T47D (cell line): ENCODE measurements around the gene DUOX2.
"Not testable (repeated sequence)": the region's sequence is repeated elsewhere in the genome, so short reads cannot be mapped to it uniquely, and the experiment has no call there.

ENCODE experiments used
- DNase-seq, 2 experiments: peaks; one replicate each; pipeline versions ENCODE4 v3.0.0 to v3.0.0-alpha.2; 2011 to 2012; ENCODE audit warnings: low read depth in 1 of 2, low spot score in 1 of 2
- JUND ChIP-seq: IDR thresholded peaks from 2 replicates; pipeline ENCODE4 v1.6.1; 2012; ENCODE audit warnings: low read depth
- in situ Hi-C: cut with HindIII; loops from 2 replicates; pipeline ENCODE4 v1.10.0; 2016; ENCODE audit warnings: low sequenced_read_pairs, low pct_unique_long_range_greater_than_20kb

DUOX2 gene

GRCh38 chr15:45112591-45113379 lies 1.2 kb downstream of the DUOX2 start:
- DNase-seq = no peak
- in situ Hi-C loops = no loop called here
- TF ChIP-seq JUND = no peak

GRCh38 chr15:45112143-45112590 lies 1.8 kb downstream of the DUOX2 start:
- in situ Hi-C loops = no loop called here
- no peak for TF ChIP-seq JUND
- no peak for DNase-seq

- TF ChIP-seq JUND = no peak
- in situ Hi-C loops = no loop called here
- DNase-seq = no peak
Measured at GRCh38 chr15:45111390-45112142, 2.4 kb downstream of the DUOX2 start.

- TF ChIP-seq JUND = no peak
- no peak for DNase-seq
- in situ Hi-C loops = no loop called here
Measured at GRCh38 chr15:45110256-45110820, 3.6 kb downstream of the DUOX2 start.

GRCh38 chr15:45107941-45108630 lies 5.9 kb downstream of the DUOX2 start:
- no peak for TF ChIP-seq JUND
- DNase-seq = no peak
- in situ Hi-C loops = no loop called here

GRCh38 chr15:45106002-45106790 lies 7.8 kb downstream of the DUOX2 start:
- DNase-seq = no peak
- in situ Hi-C loops = no loop called here
- no peak for TF ChIP-seq JUND

- TF ChIP-seq JUND = no peak
- no peak for DNase-seq
- in situ Hi-C loops = no loop called here
Measured at GRCh38 chr15:45105586-45105985, 8.4 kb downstream of the DUOX2 start.

- DNase-seq, in situ Hi-C loops: not testable (repeated sequence)
Measured at GRCh38 chr15:45104170-45104569, 9.8 kb downstream of the DUOX2 start.

- DNase-seq = no peak
- no peak for TF ChIP-seq JUND
- in situ Hi-C loops = no loop called here
Measured at GRCh38 chr15:45102226-45102625, 11.7 kb downstream of the DUOX2 start.

GRCh38 chr15:45101749-45102148 lies 12.2 kb downstream of the DUOX2 start:
- TF ChIP-seq JUND = no peak
- DNase-seq = no peak
- in situ Hi-C loops = no loop called here

GRCh38 chr15:45100884-45101625 lies 12.9 kb downstream of the DUOX2 start:
- no peak for TF ChIP-seq JUND

More at GRCh38 chr15:45100884-45101625, 12.9 kb downstream of the DUOX2 start:
- in situ Hi-C loops = no loop called here
- DNase-seq = no peak
